ENCODE data around the gene CNR2.

GRCh38 chr1:23838401-23838866 lies 74.7 kb downstream of the CNR2 start:
- no peak for TF ChIP-seq CTCF (IDR thresholded peaks at IDR 0.05)
- no peak for TF ChIP-seq POLR2A (IDR thresholded peaks at IDR 0.05)

Data from lower leg skin (tissue), 3 donors.